ENCODE data around the gene ARL6IP6. TPM values are rescaled to one million over a fixed set of nuclear protein-coding genes. Genes with fewer than 3 reads are reported as not detected.
A peak's percentile ranks its signal among the peaks of the same experiment; 100 is the strongest.
"Not testable (repeated sequence)": the region's sequence is repeated elsewhere in the genome, so short reads cannot be mapped to it uniquely, and the experiment has no call there.

Gene ARL6IP6
- total RNA-seq, 2 donors from 2014 or later, result 45.7 to 55.2 TPM

- peaks cover 30% of the 10 kb centered on the region for H3K36me3 Mint-ChIP-seq (ENCODE audit: low read depth)
- peak within 1 kb of the TSS; percentile 97 for H3K27ac Mint-ChIP-seq
These were observed 968 bp upstream of the ARL6IP6 start, which contains the start of gene PRPF40A for GRCh38 chr2:152717228-152718075. Gene PRPF40A, minus strand, starts transcription at chr2:152717461. Its CDS starts 22 bp downstream, at chr2:152717439.

GRCh38 chr2:152718909-152719645, 657 bp downstream of the ARL6IP6 start:
- H3K9me3 Mint-ChIP-seq, result no peaks in the 10 kb centered on the region
- Histone ChIP-seq H3K9me3 (ENCODE audit: control insufficient read depth, low read length) (no peaks in the 10 kb centered on the region), H3K27ac (ENCODE audit: low read depth, low read length) (peak overlapping the region; percentile 96), H3K9ac (ENCODE audit: extremely low read depth, low read length, poor library complexity, severe bottlenecking) (peak overlapping the region; percentile 93), H3K4me3 (ENCODE audit: low read length) (peak overlapping the region; percentile 97), H3K36me3 (ENCODE audit: control insufficient read depth, insufficient read depth, low read length) (peaks cover 49% of the 10 kb centered on the region), H3K4me1 (ENCODE audit: control insufficient read depth, insufficient read depth, low read length) (no peaks in the 10 kb centered on the region), H3K27me3 (ENCODE audit: control insufficient read depth, insufficient read depth, low read length, poor library complexity, severe bottlenecking) (no peaks in the 10 kb centered on the region)
- H3K4me3 Mint-ChIP-seq, result peak overlapping the region; percentile 99
- DNase-seq, result peak; percentile 82
- peaks cover 38% of the 10 kb centered on the region for H3K4me1 Mint-ChIP-seq
- TF ChIP-seq, protein P1, sequence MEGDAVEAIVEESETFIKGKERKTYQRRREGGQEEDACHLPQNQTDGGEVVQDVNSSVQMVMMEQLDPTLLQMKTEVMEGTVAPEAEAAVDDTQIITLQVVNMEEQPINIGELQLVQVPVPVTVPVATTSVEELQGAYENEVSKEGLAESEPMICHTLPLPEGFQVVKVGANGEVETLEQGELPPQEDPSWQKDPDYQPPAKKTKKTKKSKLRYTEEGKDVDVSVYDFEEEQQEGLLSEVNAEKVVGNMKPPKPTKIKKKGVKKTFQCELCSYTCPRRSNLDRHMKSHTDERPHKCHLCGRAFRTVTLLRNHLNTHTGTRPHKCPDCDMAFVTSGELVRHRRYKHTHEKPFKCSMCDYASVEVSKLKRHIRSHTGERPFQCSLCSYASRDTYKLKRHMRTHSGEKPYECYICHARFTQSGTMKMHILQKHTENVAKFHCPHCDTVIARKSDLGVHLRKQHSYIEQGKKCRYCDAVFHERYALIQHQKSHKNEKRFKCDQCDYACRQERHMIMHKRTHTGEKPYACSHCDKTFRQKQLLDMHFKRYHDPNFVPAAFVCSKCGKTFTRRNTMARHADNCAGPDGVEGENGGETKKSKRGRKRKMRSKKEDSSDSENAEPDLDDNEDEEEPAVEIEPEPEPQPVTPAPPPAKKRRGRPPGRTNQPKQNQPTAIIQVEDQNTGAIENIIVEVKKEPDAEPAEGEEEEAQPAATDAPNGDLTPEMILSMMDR (conservative IDR thresholded peaks at IDR 0.05), result no peak
- H3K27me3 Mint-ChIP-seq (ENCODE audit: insufficient read depth), result no peaks in the 10 kb centered on the region
- 0 to 1% methylated on average over 14 to 23 of the region's 23 CpGs for WGBS, 2 experiments (ENCODE audit: insufficient coverage in 1 of 2, insufficient read length in 1 of 2)
- peaks cover 30% of the 10 kb centered on the region for H3K36me3 Mint-ChIP-seq (ENCODE audit: low read depth)
- H3K27ac Mint-ChIP-seq, result peak overlapping the region; percentile 97

More at GRCh38 chr2:152717228-152718075, 968 bp upstream of the ARL6IP6 start, which contains the start of gene PRPF40A:
- Histone ChIP-seq H3K4me1 (ENCODE audit: control insufficient read depth, insufficient read depth, low read length) (no peaks in the 10 kb centered on the region), H3K4me3 (ENCODE audit: low read length) (peak within 1 kb of the TSS; percentile 97), H3K36me3 (ENCODE audit: control insufficient read depth, insufficient read depth, low read length) (peaks cover 50% of the 10 kb centered on the region), H3K27me3 (ENCODE audit: control insufficient read depth, insufficient read depth, low read length, poor library complexity, severe bottlenecking) (no peaks in the 10 kb centered on the region), H3K27ac (ENCODE audit: low read depth, low read length) (peak within 1 kb of the TSS; percentile 96), H3K9me3 (ENCODE audit: control insufficient read depth, low read length) (no peaks in the 10 kb centered on the region), H3K9ac (ENCODE audit: extremely low read depth, low read length, poor library complexity, severe bottlenecking) (peak within 1 kb of the TSS; percentile 93)
- 0% methylated on average over 14 to 68 of the region's 71 CpGs for WGBS, 2 experiments (ENCODE audit: insufficient coverage in 1 of 2, insufficient read length in 1 of 2)
- Mint-ChIP-seq H3K9me3 (no peaks in the 10 kb centered on the region), H3K27me3 (ENCODE audit: insufficient read depth) (no peaks in the 10 kb centered on the region), H3K4me3 (peak within 1 kb of the TSS; percentile 99), H3K4me1 (peaks cover 41% of the 10 kb centered on the region)
- TF ChIP-seq, protein P1 (conservative IDR thresholded peaks at IDR 0.05), result no peak
- DNase-seq, result peak; percentile 99

DNA sequence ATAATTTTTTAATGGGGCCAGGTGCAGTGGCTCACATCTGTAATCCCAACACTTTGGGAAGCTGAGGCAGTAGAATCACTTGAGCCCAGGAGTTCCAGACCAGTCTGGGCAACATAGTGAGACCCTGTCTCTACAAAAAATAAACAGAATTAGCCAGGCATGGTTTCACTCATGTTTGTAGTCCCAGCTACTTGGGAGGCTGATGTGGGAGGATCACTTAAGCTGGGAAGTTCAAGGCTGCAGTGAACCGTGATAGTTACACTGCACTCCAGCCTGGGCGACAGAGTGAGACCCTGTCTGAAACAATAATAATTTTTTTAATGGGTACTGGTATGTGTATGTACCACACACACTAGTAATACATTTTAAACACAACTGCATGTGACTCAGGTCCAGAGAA, 2.4 kb downstream of the ARL6IP6 start:
- Histone ChIP-seq H3K9me3 (ENCODE audit: control insufficient read depth, low read length) (no peaks in the 10 kb centered on the region), H3K36me3 (ENCODE audit: control insufficient read depth, insufficient read depth, low read length) (peaks cover 48% of the 10 kb centered on the region), H3K27ac (ENCODE audit: low read depth, low read length) (no peak overlapping the region), H3K4me1 (ENCODE audit: control insufficient read depth, insufficient read depth, low read length) (no peaks in the 10 kb centered on the region), H3K9ac (ENCODE audit: extremely low read depth, low read length, poor library complexity, severe bottlenecking) (no peak overlapping the region), H3K27me3 (ENCODE audit: control insufficient read depth, insufficient read depth, low read length, poor library complexity, severe bottlenecking) (no peaks in the 10 kb centered on the region), H3K4me3 (ENCODE audit: low read length) (peak overlapping the region; percentile 97)
- no peaks in the 10 kb centered on the region for H3K9me3 Mint-ChIP-seq
- H3K27me3 Mint-ChIP-seq (ENCODE audit: insufficient read depth), result no peaks in the 10 kb centered on the region
- peaks cover 25% of the 10 kb centered on the region for H3K36me3 Mint-ChIP-seq (ENCODE audit: low read depth)
- TF ChIP-seq, protein P1 (conservative IDR thresholded peaks at IDR 0.05), result no peak
- whole genome bisulfite sequencing, 2 experiments (ENCODE audit: insufficient coverage in 1 of 2, insufficient read length in 1 of 2), result 97 to 100% methylated on average over 1 to 2 of the region's 2 CpGs
- no peak overlapping the region for H3K27ac Mint-ChIP-seq
- peaks cover 29% of the 10 kb centered on the region for H3K4me1 Mint-ChIP-seq
- H3K4me3 Mint-ChIP-seq, result peak overlapping the region; percentile 99
- DNase-seq, result no peak

DNA sequence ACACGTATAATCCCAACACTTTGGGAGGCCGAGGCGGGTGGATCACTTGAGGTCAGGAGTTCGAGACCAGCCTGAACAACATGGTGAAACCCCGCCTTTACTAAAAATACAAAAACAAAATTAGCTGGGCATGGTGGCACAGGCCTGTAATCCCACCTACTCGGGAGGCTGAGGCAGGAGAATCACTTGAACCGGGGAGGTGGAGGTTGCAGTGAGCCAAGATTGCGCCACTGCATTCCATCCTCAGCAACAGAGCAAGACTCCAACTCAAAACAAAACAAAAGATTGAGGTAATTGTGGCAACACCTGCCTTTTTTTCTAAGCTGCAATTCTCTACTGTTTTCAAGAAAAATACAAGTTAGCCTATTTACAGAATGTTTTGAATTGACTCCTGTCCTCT, 4.2 kb downstream of the ARL6IP6 start:
- Mint-ChIP-seq H3K4me1 (peaks cover 27% of the 10 kb centered on the region), H3K36me3 (ENCODE audit: low read depth) (peaks cover 23% of the 10 kb centered on the region)
- peaks cover 57% of the 10 kb centered on the region for H3K36me3 ChIP-seq (ENCODE audit: control insufficient read depth, insufficient read depth, low read length)
- not testable (repeated sequence) for H3K4me3 Mint-ChIP-seq; H3K4me3 ChIP-seq (ENCODE audit: low read length); H3K27me3 Mint-ChIP-seq (ENCODE audit: insufficient read depth); DNase-seq; H3K4me1 ChIP-seq (ENCODE audit: control insufficient read depth, insufficient read depth, low read length); H3K9ac ChIP-seq (ENCODE audit: extremely low read depth, low read length, poor library complexity, severe bottlenecking); H3K27me3 ChIP-seq (ENCODE audit: control insufficient read depth, insufficient read depth, low read length, poor library complexity, severe bottlenecking); H3K9me3 Mint-ChIP-seq; H3K27ac Mint-ChIP-seq; H3K27ac ChIP-seq (ENCODE audit: low read depth, low read length); H3K9me3 ChIP-seq (ENCODE audit: control insufficient read depth, low read length)
- WGBS, 2 experiments (ENCODE audit: insufficient coverage in 1 of 2, insufficient read length in 1 of 2), result 80 to 96% methylated on average over 1 to 8 of the region's 8 CpGs
